NCI-H2196 treated with DMSO at 0.1 percent for 48 hours (cell line): Measurements from ENCODE around the gene TENM4.
"Not testable (repeated sequence)": the region's sequence is repeated elsewhere in the genome, so short reads cannot be mapped to it uniquely, and the experiment has no call there.

Experiments used
- DNase-seq: peaks from one replicate; lab custom pipeline; 2025; ENCODE audit not compliant: unreplicated experiment; lab: John Stamatoyannopoulos, UW

TENM4 gene

GRCh38 chr11:79221444-79222130, 219.2 kb downstream of the TENM4 start:
- no peak for DNase-seq

DNA sequence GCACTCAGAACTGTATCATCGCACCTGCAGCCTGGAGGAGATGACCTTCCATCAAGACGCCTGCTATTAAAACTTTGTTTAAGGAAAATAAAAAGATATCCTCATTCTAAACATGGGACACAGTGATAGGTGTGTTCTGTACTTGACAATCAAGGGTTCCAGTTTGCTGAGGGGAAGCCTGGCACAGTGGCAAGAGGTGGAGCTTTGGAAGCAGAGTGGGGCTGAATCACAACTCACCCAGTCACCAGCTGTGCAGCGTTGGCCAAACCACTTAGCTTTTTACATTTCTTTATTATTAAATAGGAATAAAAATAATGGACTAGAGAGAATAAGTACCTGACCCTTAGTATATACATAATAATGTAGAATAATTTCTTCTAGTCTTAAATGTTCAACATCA, 220.7 kb downstream of the TENM4 start:
- DNase-seq, result no peak

GRCh38 chr11:79219186-79220045, 221.4 kb downstream of the TENM4 start:
- no peak for DNase-seq

DNA sequence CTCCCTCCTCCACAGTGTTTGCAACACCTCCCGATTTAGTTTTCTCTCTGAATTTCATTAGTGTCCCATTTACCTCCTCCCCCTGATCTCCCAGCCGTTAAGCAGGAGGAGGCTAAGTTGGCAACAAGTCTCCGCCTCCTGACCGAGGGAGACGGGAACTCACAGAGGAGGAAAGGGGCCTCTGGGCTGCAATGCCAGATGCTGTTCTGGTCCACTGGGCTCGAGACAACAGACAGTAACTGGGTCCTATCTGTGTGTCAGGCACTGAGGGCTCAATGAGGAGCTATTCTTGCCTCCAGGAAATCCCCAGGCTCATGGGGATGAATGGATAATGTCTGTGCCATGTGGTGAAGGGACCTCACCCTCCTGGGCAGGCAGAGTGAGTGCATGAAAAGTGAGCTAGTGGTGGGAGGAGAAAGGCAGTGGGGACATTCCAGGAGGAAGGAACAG, 228.1 kb downstream of the TENM4 start:
- no peak for DNase-seq

DNA sequence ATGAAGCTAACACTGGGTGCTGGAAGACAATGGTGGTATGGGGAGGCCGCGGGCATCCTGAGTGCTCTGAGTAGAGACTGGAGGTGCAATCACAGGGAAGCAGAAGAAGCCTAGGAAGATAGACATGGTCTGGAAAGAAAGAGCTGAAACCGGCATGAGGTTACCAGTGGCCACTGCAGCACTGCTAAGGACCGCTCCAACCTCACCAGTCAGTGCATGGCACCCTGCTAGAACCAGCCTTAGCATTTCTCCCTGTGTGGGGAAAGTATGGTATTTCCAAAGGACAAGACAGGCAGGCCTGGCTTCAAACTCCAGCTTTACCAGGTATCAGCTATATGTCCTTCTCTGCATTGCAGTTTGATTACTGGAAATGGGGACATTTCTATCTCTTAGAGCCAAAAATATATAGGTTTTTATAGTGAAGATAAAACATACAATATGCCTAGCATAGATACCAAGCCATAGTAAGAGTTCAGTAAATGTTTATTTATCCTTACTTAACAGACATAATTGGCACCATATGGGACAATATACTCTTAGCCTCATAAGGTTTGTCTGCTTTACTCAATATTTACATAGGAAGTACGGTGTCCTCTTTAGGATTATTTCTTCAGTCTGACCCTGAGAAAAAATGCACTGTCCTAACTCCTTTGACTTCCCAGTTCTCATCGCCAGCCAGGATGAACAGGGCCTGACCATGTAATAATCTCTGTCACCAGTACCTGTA, 231.1 kb downstream of the TENM4 start:
- DNase-seq, result no peak

DNA sequence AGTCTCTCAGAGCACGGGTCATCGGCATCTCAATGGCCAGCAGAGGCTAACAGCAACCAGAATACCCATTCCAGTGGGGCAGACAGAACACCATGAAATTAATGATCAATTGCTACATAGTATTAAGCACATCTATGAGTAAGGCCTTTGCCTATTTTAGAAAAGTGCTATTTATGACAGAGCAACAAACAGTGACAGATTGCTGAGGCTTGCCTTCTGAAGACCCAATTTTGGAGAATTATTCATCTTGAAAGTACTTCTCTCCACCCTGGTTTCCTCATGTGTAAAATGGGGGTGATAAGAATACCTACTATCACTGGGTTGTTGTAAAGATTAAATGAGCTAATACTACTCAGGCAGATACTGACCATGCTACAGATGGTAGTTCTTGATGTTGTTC, 232.7 kb downstream of the TENM4 start:
- DNase-seq, result no peak

GRCh38 chr11:79206951-79207350, 233.9 kb downstream of the TENM4 start:
- DNase-seq, result no peak

DNA sequence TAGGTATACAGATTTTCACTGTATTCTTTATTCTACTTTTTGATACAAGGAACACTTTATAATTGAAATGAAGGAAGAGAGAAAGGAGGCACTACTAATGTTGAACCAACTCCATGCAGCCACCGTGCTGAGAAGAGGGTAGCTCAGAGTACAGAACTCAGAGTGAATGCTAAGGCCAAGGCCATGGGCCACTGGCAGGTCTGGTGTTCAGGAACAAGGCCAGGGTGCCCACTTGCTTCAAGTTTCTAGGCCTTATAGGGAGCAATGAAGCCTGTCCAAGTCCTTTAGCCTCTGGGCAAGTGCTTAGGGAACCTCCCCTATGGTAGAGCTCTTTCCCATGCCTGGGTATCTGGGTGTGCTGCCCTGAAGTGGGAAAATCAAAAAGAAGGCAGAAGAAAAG, 235.0 kb downstream of the TENM4 start:
- DNase-seq, result no peak

DNA sequence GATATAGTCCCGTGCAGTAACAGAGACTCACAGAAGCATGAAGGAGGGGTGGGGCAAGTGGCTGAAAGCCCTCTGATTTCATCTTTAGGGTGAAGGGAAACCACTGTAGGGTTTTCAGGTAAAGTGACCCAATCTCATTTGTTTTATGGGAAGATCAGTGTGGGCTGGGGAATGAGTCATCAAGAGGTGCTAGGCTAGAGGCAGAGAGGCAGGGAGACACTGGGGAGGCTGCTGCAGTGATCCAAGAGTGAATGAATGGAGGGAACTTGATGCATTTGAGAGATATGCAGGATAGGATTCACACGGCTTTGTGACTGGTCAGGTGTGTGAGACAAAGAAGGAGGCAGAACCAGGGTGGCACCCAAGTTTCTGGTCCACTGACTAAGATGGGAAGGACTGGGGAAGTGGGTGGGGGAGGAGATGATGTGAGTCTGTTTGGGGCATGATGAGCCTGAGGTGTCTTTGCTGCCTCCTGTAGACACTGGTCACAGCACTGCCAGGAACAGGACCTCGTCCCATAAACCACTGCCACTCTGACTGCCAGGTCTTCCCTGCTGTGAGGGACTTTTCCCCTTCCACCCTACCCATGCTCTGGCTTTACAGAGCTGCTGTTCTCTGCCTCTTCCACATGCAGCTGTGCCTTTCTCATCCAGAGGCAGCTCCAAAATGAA, 239.0 kb downstream of the TENM4 start:
- DNase-seq, result no peak

- no peak for DNase-seq
Measured at GRCh38 chr11:79200398-79201070, 240.3 kb downstream of the TENM4 start.

GRCh38 chr11:79199729-79200354, 241.0 kb downstream of the TENM4 start:
- DNase-seq, result no peak

- DNase-seq, result no peak
Measured at GRCh38 chr11:79198898-79199250, 242.0 kb downstream of the TENM4 start.

DNA sequence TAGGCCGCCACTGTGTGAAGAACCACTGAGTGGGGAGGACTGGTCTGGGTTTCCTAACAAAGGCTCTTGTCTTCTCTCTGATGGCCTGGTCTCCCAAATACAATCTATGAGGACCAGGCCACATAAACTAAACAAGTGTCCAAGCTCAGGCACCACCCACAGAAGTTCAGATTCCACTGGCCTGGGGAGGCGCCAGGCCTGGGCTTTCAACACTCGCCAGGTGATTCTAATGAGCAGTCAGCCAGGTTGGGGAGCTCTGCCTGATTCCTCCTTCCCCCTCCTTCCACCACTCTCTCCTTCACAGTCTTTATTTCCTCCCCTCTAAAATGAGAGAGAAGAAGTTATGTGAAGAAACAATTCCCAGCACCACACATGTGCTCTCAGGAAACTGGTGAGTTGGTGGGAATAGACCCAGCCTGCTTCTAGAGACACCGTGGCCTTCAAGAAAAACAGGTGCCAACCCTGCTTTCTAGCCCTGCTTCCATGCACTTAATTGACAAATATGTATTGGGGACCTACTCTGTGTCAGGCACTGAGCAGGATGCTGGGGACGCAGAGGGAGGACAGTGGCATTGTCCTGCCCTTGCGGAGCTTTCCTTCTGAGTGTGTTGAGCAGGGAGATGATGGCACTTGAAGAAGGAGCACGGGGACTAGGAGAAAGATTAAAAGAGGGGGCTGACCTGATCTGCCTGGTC, 242.5 kb downstream of the TENM4 start:
- DNase-seq, result no peak

DNA sequence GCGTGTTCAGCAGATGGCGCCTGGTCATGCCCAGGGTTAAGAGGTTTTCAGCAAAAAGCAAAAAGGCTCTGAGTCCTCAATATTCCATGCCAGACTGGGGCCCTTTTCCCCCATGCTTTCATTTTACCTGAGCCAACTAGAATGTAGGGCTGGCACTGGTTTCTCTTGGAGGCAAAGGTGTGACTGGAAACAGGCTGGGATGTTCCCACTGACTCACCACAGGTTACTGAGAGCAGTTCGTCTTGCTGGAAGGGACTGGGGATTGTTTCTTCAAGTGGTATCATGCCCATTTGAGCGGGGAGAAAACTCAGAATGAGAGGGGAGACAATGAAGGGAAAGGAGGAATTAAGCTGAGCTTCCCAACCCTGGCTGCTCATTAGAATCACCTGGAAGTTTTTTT, 243.9 kb downstream of the TENM4 start:
- DNase-seq, result no peak

DNA sequence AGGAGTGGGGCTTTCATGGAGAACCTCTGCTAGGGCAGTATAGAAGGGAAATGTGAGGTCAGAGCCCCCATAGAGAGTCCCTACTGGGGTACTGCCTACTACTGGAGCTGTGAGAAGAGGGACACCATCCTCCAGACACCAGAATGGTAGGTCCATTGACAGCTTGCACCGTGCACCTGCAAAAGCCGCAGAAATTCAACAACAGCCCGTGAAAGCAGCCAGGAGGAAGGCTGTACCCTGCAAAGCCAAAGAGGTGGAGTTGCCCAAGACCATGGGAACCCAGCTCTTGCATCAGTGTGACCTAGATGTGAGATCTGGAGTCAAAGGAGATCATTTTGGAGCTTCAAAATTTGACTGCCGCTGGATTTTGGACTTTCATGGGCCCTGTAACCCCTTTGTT, 245.6 kb downstream of the TENM4 start:
- DNase-seq, result no peak

DNA sequence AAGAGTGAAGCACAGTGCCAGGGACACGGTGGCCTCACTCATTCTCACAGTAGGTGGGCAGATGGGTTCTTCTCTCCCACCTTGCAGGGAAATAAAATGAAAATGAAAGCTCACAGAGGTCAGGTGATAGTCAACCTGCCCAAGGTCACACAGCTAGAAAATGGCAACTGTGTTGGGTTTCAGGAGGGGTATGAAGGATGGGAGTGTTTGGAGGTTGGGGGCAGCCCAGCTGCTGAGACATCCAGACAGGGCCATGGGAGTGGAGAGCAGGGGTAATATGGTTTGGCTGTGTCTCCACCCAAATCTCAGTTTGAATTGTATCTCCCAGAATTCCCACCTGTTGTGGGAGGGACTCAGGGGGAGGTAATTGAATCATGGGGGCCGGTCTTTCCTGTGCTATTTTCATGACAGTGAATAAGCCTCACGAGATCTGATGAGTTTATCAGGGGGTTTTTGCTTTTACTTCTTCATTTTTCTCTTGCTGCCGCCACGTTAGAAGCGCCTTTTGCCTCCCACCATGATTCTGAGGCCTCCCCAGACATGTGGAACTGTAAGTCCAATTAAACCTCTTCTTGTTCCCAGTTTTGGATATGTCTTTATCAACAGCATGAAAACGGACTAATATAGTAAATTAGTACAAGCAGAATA, 247.0 kb downstream of the TENM4 start:
- no peak for DNase-seq

GRCh38 chr11:79192836-79193235, 248.0 kb downstream of the TENM4 start:
- DNase-seq, result no peak

GRCh38 chr11:79191716-79192115, 249.1 kb downstream of the TENM4 start:
- DNase-seq, result not testable (repeated sequence)

- DNase-seq, result not testable (repeated sequence)
Measured at GRCh38 chr11:79190553-79190952, 250.3 kb downstream of the TENM4 start.
